ENCODE results near the gene MROH7. TPM values are rescaled to one million over a fixed set of nuclear protein-coding genes. Genes with fewer than 3 reads are reported as not detected.

MROH7 gene
- total RNA-seq, 6 experiments from 2014 or later = 0.09 TPM; not detected in 5

GRCh38 chr1:54736685-54737084 is 95.1 kb downstream of the MROH7 start:
- H3K4me1 Mint-ChIP-seq (ENCODE audit: low read depth) = no peaks in the 10 kb centered on the region
- no peaks in the 10 kb centered on the region for H3K27me3 Mint-ChIP-seq (ENCODE audit: insufficient read depth)
- peaks cover 20% of the 10 kb centered on the region for H3K36me3 Mint-ChIP-seq (ENCODE audit: low read depth)
- TF ChIP-seq, protein P1, sequence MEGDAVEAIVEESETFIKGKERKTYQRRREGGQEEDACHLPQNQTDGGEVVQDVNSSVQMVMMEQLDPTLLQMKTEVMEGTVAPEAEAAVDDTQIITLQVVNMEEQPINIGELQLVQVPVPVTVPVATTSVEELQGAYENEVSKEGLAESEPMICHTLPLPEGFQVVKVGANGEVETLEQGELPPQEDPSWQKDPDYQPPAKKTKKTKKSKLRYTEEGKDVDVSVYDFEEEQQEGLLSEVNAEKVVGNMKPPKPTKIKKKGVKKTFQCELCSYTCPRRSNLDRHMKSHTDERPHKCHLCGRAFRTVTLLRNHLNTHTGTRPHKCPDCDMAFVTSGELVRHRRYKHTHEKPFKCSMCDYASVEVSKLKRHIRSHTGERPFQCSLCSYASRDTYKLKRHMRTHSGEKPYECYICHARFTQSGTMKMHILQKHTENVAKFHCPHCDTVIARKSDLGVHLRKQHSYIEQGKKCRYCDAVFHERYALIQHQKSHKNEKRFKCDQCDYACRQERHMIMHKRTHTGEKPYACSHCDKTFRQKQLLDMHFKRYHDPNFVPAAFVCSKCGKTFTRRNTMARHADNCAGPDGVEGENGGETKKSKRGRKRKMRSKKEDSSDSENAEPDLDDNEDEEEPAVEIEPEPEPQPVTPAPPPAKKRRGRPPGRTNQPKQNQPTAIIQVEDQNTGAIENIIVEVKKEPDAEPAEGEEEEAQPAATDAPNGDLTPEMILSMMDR (IDR thresholded peaks at IDR 0.05) = no peak
- H3K9me3 Mint-ChIP-seq = no peaks in the 10 kb centered on the region
- no peak overlapping the region for H3K27ac Mint-ChIP-seq
- DNase-seq = no peak
- no peak overlapping the region for H3K4me3 Mint-ChIP-seq

- H3K27ac Mint-ChIP-seq = no peak overlapping the region
- H3K4me1 Mint-ChIP-seq (ENCODE audit: low read depth) = no peaks in the 10 kb centered on the region
- no peaks in the 10 kb centered on the region for H3K9me3 Mint-ChIP-seq
- H3K27me3 Mint-ChIP-seq (ENCODE audit: insufficient read depth) = no peaks in the 10 kb centered on the region
- peaks cover 21% of the 10 kb centered on the region for H3K36me3 Mint-ChIP-seq (ENCODE audit: low read depth)
- no peak overlapping the region for H3K4me3 Mint-ChIP-seq
- no peak for DNase-seq
- TF ChIP-seq, protein P1 (IDR thresholded peaks at IDR 0.05) = no peak
Observed at GRCh38 chr1:54738244-54738643, 96.7 kb downstream of the MROH7 start.

DNA sequence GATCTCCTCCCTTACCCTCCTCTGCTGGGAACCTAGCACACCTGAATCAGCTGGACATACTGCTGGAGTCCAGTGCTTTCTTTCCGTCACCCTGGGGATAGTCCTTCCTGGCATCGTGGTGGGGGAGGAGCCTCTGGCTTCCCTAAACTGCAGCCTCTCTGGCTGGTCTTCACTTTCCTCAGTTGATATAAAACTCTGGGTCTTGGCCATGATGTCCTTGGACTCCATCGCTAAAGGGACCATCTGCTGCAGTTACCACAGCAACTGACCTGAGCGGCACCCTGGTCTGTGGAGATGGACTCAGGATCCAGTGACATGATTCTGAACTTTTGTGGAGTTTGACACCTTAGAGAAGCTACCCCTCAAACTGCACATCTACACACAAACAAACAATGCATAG is 99.9 kb downstream of the MROH7 start:
- H3K27ac Mint-ChIP-seq = no peak overlapping the region
- H3K9me3 Mint-ChIP-seq = no peaks in the 10 kb centered on the region
- peaks cover 19% of the 10 kb centered on the region for H3K36me3 Mint-ChIP-seq (ENCODE audit: low read depth)

GRCh38 chr1:54742282-54742681 is 100.7 kb downstream of the MROH7 start:
- no peak for DNase-seq
- Mint-ChIP-seq H3K36me3 (ENCODE audit: low read depth) (peaks cover 12% of the 10 kb centered on the region), H3K27ac (no peak overlapping the region), H3K4me3 (no peak overlapping the region), H3K27me3 (ENCODE audit: insufficient read depth) (peaks cover 5% of the 10 kb centered on the region), H3K9me3 (no peaks in the 10 kb centered on the region), H3K4me1 (ENCODE audit: low read depth) (no peaks in the 10 kb centered on the region)
- TF ChIP-seq, protein P1 (IDR thresholded peaks at IDR 0.05) = no peak

More for the DNA sequence above, 99.9 kb downstream of the MROH7 start:
- Mint-ChIP-seq H3K27me3 (ENCODE audit: insufficient read depth) (peaks cover 5% of the 10 kb centered on the region), H3K4me1 (ENCODE audit: low read depth) (no peaks in the 10 kb centered on the region), H3K4me3 (no peak overlapping the region)
- DNase-seq = no peak
- TF ChIP-seq, protein P1 (IDR thresholded peaks at IDR 0.05) = no peak

- no peak overlapping the region for H3K4me3 Mint-ChIP-seq
- 0 out of 2 replicates have a peak, but pooled peaks cover 6% of the 10 kb centered on the region for H3K36me3 Mint-ChIP-seq (ENCODE audit: low read depth)
- TF ChIP-seq, protein P1 (IDR thresholded peaks at IDR 0.05) = no peak
- H3K27ac Mint-ChIP-seq = no peak overlapping the region
- DNase-seq = no peak
- H3K27me3 Mint-ChIP-seq (ENCODE audit: insufficient read depth) = peaks cover 7% of the 10 kb centered on the region
- no peaks in the 10 kb centered on the region for H3K4me1 Mint-ChIP-seq (ENCODE audit: low read depth)
- H3K9me3 Mint-ChIP-seq = no peaks in the 10 kb centered on the region
Observed at GRCh38 chr1:54743416-54744226, 102.0 kb downstream of the MROH7 start.
